ENCODE measurements around the gene CLEC1B.

The CLEC1B gene

GRCh38 chr12:9961901-9962300 is 37.0 kb downstream of the CLEC1B start:
- H3K27me3 ChIP-seq (ENCODE audit: insufficient read depth, poor library complexity, severe bottlenecking), result no peaks in the 10 kb centered on the region
- no peak overlapping the region for H3K27ac ChIP-seq (replicated peaks)
- DNase-seq (ENCODE audit: low read depth in 1 of 2, low spot score in 1 of 2), result no peak
- TF ChIP-seq GABPA (IDR thresholded peaks at IDR 0.05; ENCODE audit: low read depth) (no peak), SPI1 (IDR thresholded peaks at IDR 0.05; ENCODE audit: borderline replicate concordance, low read depth) (no peak), POLR2AphosphoS5 (IDR thresholded peaks at IDR 0.05; ENCODE audit: low read depth) (no peak), CTCF (IDR thresholded peaks at IDR 0.05; ENCODE audit: insufficient read depth, low read length) (no peak), REST (IDR thresholded peaks at IDR 0.05; ENCODE audit: insufficient replicate concordance, low read depth) (no peak)
- no peak overlapping the region for H3K4me3 ChIP-seq (replicated peaks; ENCODE audit: insufficient read depth, low read length)

GRCh38 chr12:9961106-9961505 is 37.8 kb downstream of the CLEC1B start:
- TF ChIP-seq REST (IDR thresholded peaks at IDR 0.05; ENCODE audit: insufficient replicate concordance, low read depth) (no peak), GABPA (IDR thresholded peaks at IDR 0.05; ENCODE audit: low read depth) (no peak), CTCF (IDR thresholded peaks at IDR 0.05; ENCODE audit: insufficient read depth, low read length) (no peak), SPI1 (IDR thresholded peaks at IDR 0.05; ENCODE audit: borderline replicate concordance, low read depth) (no peak), POLR2AphosphoS5 (IDR thresholded peaks at IDR 0.05; ENCODE audit: low read depth) (no peak)
- no peaks in the 10 kb centered on the region for H3K27me3 ChIP-seq (ENCODE audit: insufficient read depth, poor library complexity, severe bottlenecking)
- H3K27ac ChIP-seq (replicated peaks), result no peak overlapping the region
- H3K4me3 ChIP-seq (replicated peaks; ENCODE audit: insufficient read depth, low read length), result no peak overlapping the region
- no peak for DNase-seq (ENCODE audit: low read depth in 1 of 2, low spot score in 1 of 2)

- Histone ChIP-seq H3K4me3 (replicated peaks; ENCODE audit: insufficient read depth, low read length) (no peak overlapping the region), H3K27ac (replicated peaks) (no peak overlapping the region), H3K27me3 (ENCODE audit: insufficient read depth, poor library complexity, severe bottlenecking) (no peaks in the 10 kb centered on the region)
- no peak for DNase-seq (ENCODE audit: low read depth in 1 of 2, low spot score in 1 of 2)
- TF ChIP-seq CTCF (IDR thresholded peaks at IDR 0.05; ENCODE audit: insufficient read depth, low read length), result no peak
- no peak for TF ChIP-seq GABPA (IDR thresholded peaks at IDR 0.05; ENCODE audit: low read depth)
- no peak for TF ChIP-seq POLR2AphosphoS5 (IDR thresholded peaks at IDR 0.05; ENCODE audit: low read depth)
- no peak for TF ChIP-seq REST (IDR thresholded peaks at IDR 0.05; ENCODE audit: insufficient replicate concordance, low read depth)
- no peak for TF ChIP-seq SPI1 (IDR thresholded peaks at IDR 0.05; ENCODE audit: borderline replicate concordance, low read depth)
Observed at GRCh38 chr12:9960590-9960989, 38.3 kb downstream of the CLEC1B start.

Measured in HL-60 (cell line).